Upper lobe of left lung (tissue), 4 donors: ENCODE results near the gene PPP2R2C.

Experiments
- CTCF ChIP-seq, 6 experiments: fragments of 450-650 bp in 4 of 6; fragments of 200-600 bp in 2 of 6; sonication (generic) in 2 of 6; IDR thresholded peaks; one replicate each; pipeline ENCODE4 v1.5.1; 2016 to 2019; ENCODE audit warnings: antibody characterized with exemption in 6 of 6
- EP300 ChIP-seq, 4 donors: sonication (generic); formaldehyde crosslinking; IDR thresholded peaks; one replicate each; pipeline ENCODE4 v1.5.1; 2017; ENCODE audit warnings: antibody characterized with exemption in 4 of 4, control low read depth in 2 of 4
- POLR2A ChIP-seq, 4 donors: fragments of 450-650 bp; IDR thresholded peaks; one replicate each; pipeline ENCODE4 v1.5.1; 2016 to 2017; ENCODE audit warnings: antibody characterized with exemption in 4 of 4, mild to moderate bottlenecking in 2 of 4
- POLR2AphosphoS5 ChIP-seq, 2 donors: sonication (generic); formaldehyde crosslinking; IDR thresholded peaks; one replicate each; pipeline ENCODE4 v1.5.1; 2017; ENCODE audit warnings: antibody characterized with exemption in 2 of 2

DNA sequence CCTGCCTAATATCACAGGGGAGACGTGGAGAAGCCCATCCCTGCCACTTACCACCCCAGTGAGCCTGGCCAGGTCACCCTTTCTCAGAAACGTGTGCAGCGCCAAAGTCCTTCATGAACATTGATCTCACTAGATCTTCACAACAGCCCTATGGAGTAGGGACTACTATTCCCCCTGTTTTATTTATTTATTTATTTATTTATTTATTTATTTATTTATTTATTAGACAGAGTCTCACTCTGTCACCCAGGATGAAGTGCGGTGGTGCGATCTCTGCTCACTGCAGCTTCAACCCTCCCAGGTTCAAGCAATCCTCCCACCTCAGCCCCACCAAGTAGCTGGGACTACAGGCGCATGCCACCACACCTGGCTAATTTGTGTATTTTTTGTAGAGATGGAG lies 61.8 kb downstream of the PPP2R2C start:
- no peak for TF ChIP-seq EP300 (IDR thresholded peaks at IDR 0.05)
- TF ChIP-seq CTCF (IDR thresholded peaks at IDR 0.05), result no peak
- no peak for TF ChIP-seq POLR2A (IDR thresholded peaks at IDR 0.05)
- TF ChIP-seq POLR2AphosphoS5 (IDR thresholded peaks at IDR 0.05), result no peak
